Ishikawa (cell line): ENCODE data around the gene IPO13.

Experiments
- CEBPB ChIP-seq: IDR thresholded peaks from 2 replicates; pipeline ENCODE4 v1.6.1; 2012
- CREB1 ChIP-seq: IDR thresholded peaks from 2 replicates; pipeline ENCODE4 v1.6.1; 2012; ENCODE audit warnings: low read depth
- EGR1 ChIP-seq: IDR thresholded peaks from 2 replicates; pipeline ENCODE4 v1.6.1; 2012
- EP300 ChIP-seq: IDR thresholded peaks from 2 replicates; pipeline ENCODE4 v1.6.1; 2012; ENCODE audit warnings: borderline replicate concordance
- FOXM1 ChIP-seq: IDR thresholded peaks from 2 replicates; pipeline ENCODE4 v1.6.1; 2012; ENCODE audit warnings: low read depth, borderline replicate concordance
- NFIC ChIP-seq: IDR thresholded peaks from 2 replicates; pipeline ENCODE4 v1.6.1; 2012
- RAD21 ChIP-seq: IDR thresholded peaks from 2 replicates; pipeline ENCODE4 v1.6.1; 2012; ENCODE audit warnings: low read depth
- TAF1 ChIP-seq: IDR thresholded peaks from 2 replicates; pipeline ENCODE4 v1.6.1; 2012; ENCODE audit warnings: low read depth, mild to moderate bottlenecking
- TCF12 ChIP-seq: IDR thresholded peaks from 2 replicates; pipeline ENCODE4 v1.6.1; 2012; ENCODE audit warnings: low read depth
- TEAD4 ChIP-seq: IDR thresholded peaks from 2 replicates; pipeline ENCODE4 v1.6.1; 2012
- YY1 ChIP-seq: IDR thresholded peaks from 2 replicates; pipeline ENCODE4 v1.6.1; 2012; ENCODE audit warnings: low read depth
- ZBTB7A ChIP-seq: IDR thresholded peaks from 2 replicates; pipeline ENCODE4 v1.6.1; 2012; ENCODE audit warnings: low read depth
- TF ChIP-seq, protein P1 (sequence below): IDR thresholded peaks from 2 replicates; pipeline ENCODE4 v1.6.1; 2012
- TF ChIP-seq, protein P2 (sequence below): IDR thresholded peaks from 2 replicates; pipeline ENCODE4 v1.6.1; 2012; ENCODE audit warnings: low read depth, mild to moderate bottlenecking
- TF ChIP-seq, protein P3 (sequence below): IDR thresholded peaks from 2 replicates; pipeline ENCODE4 v1.6.1; 2012

IPO13 gene

DNA sequence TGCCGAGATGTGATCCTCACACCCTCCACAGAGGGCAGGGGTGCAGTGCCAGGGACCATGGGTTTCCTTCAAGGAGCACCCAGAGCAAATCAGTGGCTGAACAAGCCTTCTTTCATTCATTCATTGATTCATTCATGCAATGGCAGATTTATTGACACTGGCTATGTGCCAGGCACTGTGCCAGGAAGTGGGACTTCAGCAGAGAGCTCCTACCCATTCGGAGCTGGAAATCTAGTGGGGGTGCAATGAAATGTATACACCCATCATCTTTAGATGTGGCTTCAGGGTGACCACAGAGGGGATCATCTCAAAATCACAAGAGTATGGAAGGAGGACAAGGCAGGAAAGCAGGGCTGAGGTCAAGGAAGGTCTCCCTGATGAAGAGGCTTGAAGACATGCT lies 65.7 kb downstream of the IPO13 start:
- no peak for TF ChIP-seq RAD21
- TF ChIP-seq ZBTB7A: no peak
- TF ChIP-seq CEBPB: no peak
- TF ChIP-seq EP300: no peak
- TF ChIP-seq, protein P1, sequence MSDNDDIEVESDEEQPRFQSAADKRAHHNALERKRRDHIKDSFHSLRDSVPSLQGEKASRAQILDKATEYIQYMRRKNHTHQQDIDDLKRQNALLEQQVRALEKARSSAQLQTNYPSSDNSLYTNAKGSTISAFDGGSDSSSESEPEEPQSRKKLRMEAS: no peak
- TF ChIP-seq, protein P2, sequence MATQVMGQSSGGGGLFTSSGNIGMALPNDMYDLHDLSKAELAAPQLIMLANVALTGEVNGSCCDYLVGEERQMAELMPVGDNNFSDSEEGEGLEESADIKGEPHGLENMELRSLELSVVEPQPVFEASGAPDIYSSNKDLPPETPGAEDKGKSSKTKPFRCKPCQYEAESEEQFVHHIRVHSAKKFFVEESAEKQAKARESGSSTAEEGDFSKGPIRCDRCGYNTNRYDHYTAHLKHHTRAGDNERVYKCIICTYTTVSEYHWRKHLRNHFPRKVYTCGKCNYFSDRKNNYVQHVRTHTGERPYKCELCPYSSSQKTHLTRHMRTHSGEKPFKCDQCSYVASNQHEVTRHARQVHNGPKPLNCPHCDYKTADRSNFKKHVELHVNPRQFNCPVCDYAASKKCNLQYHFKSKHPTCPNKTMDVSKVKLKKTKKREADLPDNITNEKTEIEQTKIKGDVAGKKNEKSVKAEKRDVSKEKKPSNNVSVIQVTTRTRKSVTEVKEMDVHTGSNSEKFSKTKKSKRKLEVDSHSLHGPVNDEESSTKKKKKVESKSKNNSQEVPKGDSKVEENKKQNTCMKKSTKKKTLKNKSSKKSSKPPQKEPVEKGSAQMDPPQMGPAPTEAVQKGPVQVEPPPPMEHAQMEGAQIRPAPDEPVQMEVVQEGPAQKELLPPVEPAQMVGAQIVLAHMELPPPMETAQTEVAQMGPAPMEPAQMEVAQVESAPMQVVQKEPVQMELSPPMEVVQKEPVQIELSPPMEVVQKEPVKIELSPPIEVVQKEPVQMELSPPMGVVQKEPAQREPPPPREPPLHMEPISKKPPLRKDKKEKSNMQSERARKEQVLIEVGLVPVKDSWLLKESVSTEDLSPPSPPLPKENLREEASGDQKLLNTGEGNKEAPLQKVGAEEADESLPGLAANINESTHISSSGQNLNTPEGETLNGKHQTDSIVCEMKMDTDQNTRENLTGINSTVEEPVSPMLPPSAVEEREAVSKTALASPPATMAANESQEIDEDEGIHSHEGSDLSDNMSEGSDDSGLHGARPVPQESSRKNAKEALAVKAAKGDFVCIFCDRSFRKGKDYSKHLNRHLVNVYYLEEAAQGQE: no peak
- no peak for TF ChIP-seq TAF1

DNA sequence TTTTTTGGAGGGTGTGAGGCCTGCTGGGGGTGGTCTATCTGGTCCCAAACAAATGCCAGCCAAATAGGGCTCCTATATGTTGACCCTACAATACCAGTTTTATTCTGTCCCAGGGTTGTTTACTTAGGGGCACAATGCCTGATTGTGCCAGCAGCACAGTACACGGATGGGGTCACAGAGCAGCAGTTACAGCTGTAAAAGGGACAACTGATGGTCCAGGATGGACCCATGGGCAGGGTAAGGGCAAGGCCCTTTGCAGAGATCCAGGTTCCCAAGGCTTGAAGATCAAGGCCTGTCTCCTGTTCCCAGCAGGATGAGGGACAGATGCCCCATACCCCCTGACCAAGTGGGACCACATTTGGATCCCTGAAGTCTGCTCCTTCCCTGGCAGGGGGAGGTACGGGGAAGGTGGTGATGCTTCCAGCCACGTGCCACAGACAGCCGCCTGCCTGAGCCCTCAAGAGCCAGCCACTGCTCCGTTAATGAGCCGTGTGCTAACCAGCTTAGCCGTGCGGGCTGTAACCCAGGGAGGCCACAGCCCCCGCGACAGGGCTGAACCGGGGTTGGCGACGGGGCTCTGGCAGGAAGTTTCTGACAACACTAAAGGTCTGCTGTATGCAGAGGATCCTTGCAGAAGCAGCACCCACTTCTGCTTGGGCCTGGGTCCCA lies 66.3 kb downstream of the IPO13 start:
- TF ChIP-seq TEAD4 (no peak), CEBPB (no peak), TAF1 (no peak), YY1 (no peak), ZBTB7A (no peak), EP300 (no peak), TCF12 (no peak), NFIC (no peak), FOXM1 (no peak), RAD21 (no peak), EGR1 (no peak), CREB1 (no peak)
- TF ChIP-seq, protein P2: no peak
- TF ChIP-seq, protein P3, sequence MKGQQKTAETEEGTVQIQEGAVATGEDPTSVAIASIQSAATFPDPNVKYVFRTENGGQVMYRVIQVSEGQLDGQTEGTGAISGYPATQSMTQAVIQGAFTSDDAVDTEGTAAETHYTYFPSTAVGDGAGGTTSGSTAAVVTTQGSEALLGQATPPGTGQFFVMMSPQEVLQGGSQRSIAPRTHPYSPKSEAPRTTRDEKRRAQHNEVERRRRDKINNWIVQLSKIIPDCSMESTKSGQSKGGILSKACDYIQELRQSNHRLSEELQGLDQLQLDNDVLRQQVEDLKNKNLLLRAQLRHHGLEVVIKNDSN: no peak
- TF ChIP-seq, protein P1: no peak

DNA sequence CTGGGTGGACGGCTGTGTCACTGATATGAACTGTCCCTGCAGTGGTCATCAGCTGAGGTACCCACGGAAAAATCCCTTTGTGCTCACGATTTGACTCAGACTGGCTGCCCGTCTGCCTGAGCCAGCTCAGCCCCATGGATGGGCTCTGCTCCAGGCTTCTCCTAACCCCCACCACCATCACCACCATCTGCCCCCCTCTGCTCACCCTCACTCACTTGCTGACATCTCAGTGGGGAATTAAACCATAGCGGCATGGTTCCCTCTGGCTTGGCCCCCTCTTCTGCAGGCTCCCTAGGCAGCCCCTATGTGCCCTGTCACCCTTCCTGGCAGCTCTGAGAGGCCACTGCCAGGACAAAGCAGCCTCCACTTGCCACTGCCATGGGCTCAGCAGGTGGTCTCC lies 67.2 kb downstream of the IPO13 start:
- TF ChIP-seq NFIC: no peak

DNA sequence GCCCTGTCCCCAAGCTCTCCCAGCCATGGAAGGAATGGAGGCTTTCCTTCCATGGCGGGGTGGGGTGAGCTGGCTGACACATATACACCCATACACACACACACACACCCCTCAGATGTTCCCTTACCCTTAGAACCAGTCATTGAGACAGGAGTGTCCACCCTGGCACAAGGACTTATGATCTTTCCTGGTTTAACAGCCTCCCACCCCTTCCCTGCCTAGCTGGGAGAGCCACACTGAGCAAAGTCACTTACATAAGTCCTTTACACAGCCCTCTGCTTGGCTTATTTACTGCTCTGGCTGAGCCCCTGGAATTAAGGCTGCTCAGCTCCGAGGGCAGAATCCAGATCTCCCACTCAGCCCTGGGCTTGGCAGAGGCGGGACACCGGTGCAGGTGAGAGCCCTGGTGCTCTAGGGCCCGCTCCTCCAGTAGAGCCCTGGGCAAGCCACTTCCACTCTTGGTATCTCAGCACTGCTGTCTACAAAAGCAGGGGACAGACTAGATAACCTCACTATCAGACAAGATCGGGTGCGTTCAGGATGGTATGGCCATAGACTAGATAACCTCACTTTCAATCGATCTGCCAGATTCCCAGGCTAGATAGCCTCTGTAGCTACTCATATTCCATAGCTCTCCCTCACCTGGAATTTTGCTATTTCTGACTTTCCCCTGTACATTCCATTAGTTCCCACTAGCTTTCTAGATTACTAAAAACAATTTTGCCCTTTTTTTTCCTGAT lies 67.8 kb downstream of the IPO13 start:
- no peak for TF ChIP-seq ZBTB7A
- TF ChIP-seq, protein P1: no peak
- TF ChIP-seq, protein P3: no peak
- no peak for TF ChIP-seq EP300
- TF ChIP-seq CEBPB: no peak
- TF ChIP-seq, protein P2: no peak
- TF ChIP-seq RAD21: no peak
- no peak for TF ChIP-seq NFIC
- no peak for TF ChIP-seq TCF12
- no peak for TF ChIP-seq FOXM1
- no peak for TF ChIP-seq TEAD4
- TF ChIP-seq YY1: no peak
- no peak for TF ChIP-seq TAF1
- no peak for TF ChIP-seq EGR1
- TF ChIP-seq CREB1: no peak
